Measurements from ENCODE around the gene TXN. TPM values are rescaled to one million over a fixed set of nuclear protein-coding genes. Genes with fewer than 3 reads are reported as not detected.

Gene TXN
- 100 to 1,000 TPM; 134 to 276 (median 142) TPM for total RNA-seq

- Histone ChIP-seq H3K27me3 (no peaks in the 10 kb centered on the region), H3K4me3 (peak within 1 kb of the TSS; percentile 85 to 99), H3K4me1 (peaks cover 0 to 50% (median 7%) of the 10 kb centered on the region in 3 donors), H3K36me3 (no peaks in the 10 kb centered on the region), H3K9me3 (no peaks in the 10 kb centered on the region), H3K27ac (peak within 1 kb of the TSS; percentile 83 to 94 (median 92))
- peak; percentile 92 for ATAC-seq
- TF ChIP-seq POLR2A (IDR thresholded peaks at IDR 0.05) (peak; percentile 81 to 86), EP300 (IDR thresholded peaks at IDR 0.05) (peak; percentile 22), POLR2AphosphoS5 (IDR thresholded peaks at IDR 0.05) (peak; percentile 88), CTCF (IDR thresholded peaks at IDR 0.05) (no peak)
- WGBS, 2 donors (ENCODE audit: low coverage in 1 of 2), result 0% methylated on average over 3 of the region's 65 CpGs; no CpG with 5 or more reads in 1 of the 2 donors
These were observed at the start of gene TXN for GRCh38 chr9:110256380-110257096. Gene TXN, minus strand, starts transcription at chr9:110256507. Its CDS starts 72 bp downstream, at chr9:110256435.

DNA sequence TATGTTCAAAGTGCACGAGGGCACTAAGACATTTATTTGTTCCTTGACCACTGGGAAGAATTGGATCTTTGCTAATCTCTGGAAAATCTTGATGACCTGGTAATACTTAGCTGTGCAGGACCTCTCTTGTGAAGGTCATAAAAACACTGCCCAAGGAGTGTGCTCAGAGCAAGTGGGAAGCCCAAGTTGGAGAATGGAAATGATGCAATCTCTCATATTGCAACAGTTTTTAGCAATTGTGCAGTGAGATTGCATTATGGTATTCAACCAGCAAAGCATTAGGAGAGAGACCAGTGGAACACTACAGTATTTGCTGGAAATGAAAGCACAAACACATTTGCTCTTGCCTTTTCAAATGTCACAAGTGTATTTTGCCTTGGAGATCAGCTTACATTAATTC, 46.8 kb upstream of the TXN start:
- WGBS, 2 donors (ENCODE audit: low coverage in 1 of 2), result 64 to 88% methylated on average over 1 of the region's 1 CpG
- ATAC-seq, result peak; percentile 19
- H3K4me1 ChIP-seq, result no peaks in the 10 kb centered on the region
- no peaks in the 10 kb centered on the region for H3K9me3 ChIP-seq
- TF ChIP-seq CTCF (IDR thresholded peaks at IDR 0.05), result no peak
- no peak for TF ChIP-seq POLR2A (IDR thresholded peaks at IDR 0.05)
- TF ChIP-seq EP300 (IDR thresholded peaks at IDR 0.05), result no peak
- TF ChIP-seq POLR2AphosphoS5 (IDR thresholded peaks at IDR 0.05), result no peak
- no peak overlapping the region for H3K27ac ChIP-seq
- no peak overlapping the region for H3K4me3 ChIP-seq
- H3K36me3 ChIP-seq, result no peaks in the 10 kb centered on the region
- H3K27me3 ChIP-seq, result no peaks in the 10 kb centered on the region

DNA sequence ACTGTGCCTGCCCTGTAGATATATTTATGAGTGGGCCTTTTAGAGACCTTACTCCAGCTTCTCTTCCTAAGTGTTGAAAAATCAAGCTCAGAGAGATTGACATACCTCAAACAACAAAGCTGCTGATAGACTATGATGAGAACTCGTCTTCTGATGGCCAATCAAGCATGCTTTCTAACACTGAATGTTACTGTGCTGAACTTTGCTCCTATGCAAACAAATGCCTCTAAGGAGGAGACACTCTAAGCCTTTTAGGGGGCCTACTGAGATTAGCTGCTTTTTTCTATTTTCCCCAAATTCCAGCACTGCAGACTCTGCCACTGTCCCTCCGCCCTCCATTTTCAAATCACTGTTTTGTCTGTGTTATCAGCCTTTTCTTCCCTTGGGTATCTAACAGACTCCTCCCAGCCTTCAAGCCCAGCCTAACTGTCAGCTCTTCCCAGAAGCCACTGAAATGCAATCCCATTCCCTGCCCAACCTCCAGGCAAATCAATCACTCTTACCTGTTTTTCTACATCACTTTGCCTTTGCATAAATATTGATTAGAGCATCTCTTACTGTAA, 41.8 kb upstream of the TXN start:
- H3K36me3 ChIP-seq, result no peaks in the 10 kb centered on the region
- H3K4me3 ChIP-seq, result no peak overlapping the region
- 66 to 88% methylated on average over 2 of the region's 2 CpGs for WGBS, 2 donors (ENCODE audit: low coverage in 1 of 2)
- no peaks in the 10 kb centered on the region for H3K4me1 ChIP-seq
- no peak for ATAC-seq
- TF ChIP-seq EP300 (IDR thresholded peaks at IDR 0.05) (no peak), POLR2AphosphoS5 (IDR thresholded peaks at IDR 0.05) (no peak), POLR2A (IDR thresholded peaks at IDR 0.05) (no peak), CTCF (IDR thresholded peaks at IDR 0.05) (no peak)
- H3K27ac ChIP-seq, result no peak overlapping the region
- no peaks in the 10 kb centered on the region for H3K9me3 ChIP-seq
- H3K27me3 ChIP-seq, result no peaks in the 10 kb centered on the region

- Histone ChIP-seq H3K4me3 (no peak overlapping the region), H3K4me1 (no peaks in the 10 kb centered on the region), H3K27ac (no peak overlapping the region), H3K27me3 (no peaks in the 10 kb centered on the region), H3K36me3 (no peaks in the 10 kb centered on the region), H3K9me3 (no peaks in the 10 kb centered on the region)
- 83 to 89% methylated on average over 1 of the region's 1 CpG for WGBS, 2 donors (ENCODE audit: low coverage in 1 of 2)
- no peak for TF ChIP-seq EP300 (IDR thresholded peaks at IDR 0.05)
- TF ChIP-seq CTCF (IDR thresholded peaks at IDR 0.05), result no peak
- no peak for TF ChIP-seq POLR2AphosphoS5 (IDR thresholded peaks at IDR 0.05)
- TF ChIP-seq POLR2A (IDR thresholded peaks at IDR 0.05), result no peak
- ATAC-seq, result no peak
These were observed 36.9 kb upstream of the TXN start for GRCh38 chr9:110293248-110293647.
